GM12892 (cell line): ENCODE data around the gene EDEM3.

Experiments used
- POLR2A ChIP-seq: IDR thresholded peaks from 2 replicates; pipeline ENCODE4 v1.6.1; 2011; ENCODE audit warnings: low read depth, low read length, control low read depth
- POLR2AphosphoS5 ChIP-seq: IDR thresholded peaks from 2 replicates; pipeline ENCODE4 v1.6.1; 2011; ENCODE audit warnings: low read depth, low read length, control low read depth

DNA sequence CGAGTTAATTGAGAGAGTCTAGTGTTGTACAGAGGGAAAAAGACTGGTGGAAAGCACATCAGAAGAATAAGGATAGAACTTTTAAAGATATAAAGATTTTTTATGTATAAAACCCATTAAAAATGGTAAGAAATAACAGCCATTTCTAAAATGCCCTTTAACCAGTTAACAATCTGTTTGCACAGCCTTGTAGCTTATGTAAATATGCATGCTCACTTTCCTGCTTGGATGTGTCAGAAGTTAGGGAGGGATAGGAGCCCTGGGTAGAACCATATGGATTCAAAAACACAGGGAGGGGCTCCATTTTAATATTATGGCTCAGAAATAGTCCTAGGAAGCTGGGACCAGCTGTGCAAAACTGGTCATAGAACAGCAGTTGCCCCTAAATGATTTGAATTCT is 4.5 kb upstream of the EDEM3 start:
- TF ChIP-seq POLR2AphosphoS5 (no peak), POLR2A (no peak)
